ENCODE measurements around the gene RAB41.

The RAB41 gene

GRCh38 chrX:70252491-70252890 is 29.5 kb upstream of the RAB41 start:
- H3K4me3 ChIP-seq (ENCODE audit: low read depth, low read length), result no peak overlapping the region
- TF ChIP-seq CTCF (IDR thresholded peaks at IDR 0.05; ENCODE audit: control insufficient read depth, extremely low read depth, insufficient read depth), result no peak
- DNase-seq (ENCODE audit: low read depth), result no peak

- TF ChIP-seq CTCF (IDR thresholded peaks at IDR 0.05; ENCODE audit: control insufficient read depth, extremely low read depth, insufficient read depth), result no peak
- no peak for DNase-seq (ENCODE audit: low read depth)
- no peak overlapping the region for H3K4me3 ChIP-seq (ENCODE audit: low read depth, low read length)
Measured at GRCh38 chrX:70253377-70254062, 28.5 kb upstream of the RAB41 start.

GRCh38 chrX:70254063-70254400 is 27.9 kb upstream of the RAB41 start:
- DNase-seq (ENCODE audit: low read depth), result no peak
- no peak overlapping the region for H3K4me3 ChIP-seq (ENCODE audit: low read depth, low read length)
- no peak for TF ChIP-seq CTCF (IDR thresholded peaks at IDR 0.05; ENCODE audit: control insufficient read depth, extremely low read depth, insufficient read depth)

GRCh38 chrX:70254909-70255308 is 27.1 kb upstream of the RAB41 start:
- no peak for TF ChIP-seq CTCF (IDR thresholded peaks at IDR 0.05; ENCODE audit: control insufficient read depth, extremely low read depth, insufficient read depth)
- no peak for DNase-seq (ENCODE audit: low read depth)
- H3K4me3 ChIP-seq (ENCODE audit: low read depth, low read length), result no peak overlapping the region

GRCh38 chrX:70255452-70255851 is 26.5 kb upstream of the RAB41 start:
- H3K4me3 ChIP-seq (ENCODE audit: low read depth, low read length), result no peak overlapping the region
- TF ChIP-seq CTCF (IDR thresholded peaks at IDR 0.05; ENCODE audit: control insufficient read depth, extremely low read depth, insufficient read depth), result no peak
- DNase-seq (ENCODE audit: low read depth), result no peak

- no peak for TF ChIP-seq CTCF (IDR thresholded peaks at IDR 0.05; ENCODE audit: control insufficient read depth, extremely low read depth, insufficient read depth)
- no peak overlapping the region for H3K4me3 ChIP-seq (ENCODE audit: low read depth, low read length)
- DNase-seq (ENCODE audit: low read depth), result no peak
Measured at GRCh38 chrX:70257423-70258288, 24.3 kb upstream of the RAB41 start.
